HG02840 (cell line): Measurements from ENCODE around the gene GAREM1.

Source experiments
- ATAC-seq: cut with Tn5 transposase; IDR thresholded peaks from one replicate; pipeline ENCODE4 v1.9.1; 2021; ENCODE audit warnings: mild to moderate bottlenecking, moderate library complexity, moderate number of reproducible peaks; ENCODE audit not compliant: unreplicated experiment, low FRiP score

GAREM1 gene

GRCh38 chr18:32216390-32216789 lies 254.3 kb downstream of the GAREM1 start:
- ATAC-seq, result no peak

- no peak for ATAC-seq
These were observed 257.0 kb downstream of the GAREM1 start for GRCh38 chr18:32213693-32214092.
